Upper lobe of left lung (tissue), 6 donors: ENCODE data around the gene GMPPA. TPM values are rescaled to one million over a fixed set of nuclear protein-coding genes. Genes with fewer than 3 reads are reported as not detected.

Experiments used
- ATAC-seq, 2 donors: fragments of 200-7000 bp; cut with Tn5 transposase; one replicate each; pipeline ENCODE4 v1.9.1; 2022; ENCODE audit warnings: mild to moderate bottlenecking in 2 of 2, moderate library complexity in 2 of 2; ENCODE audit not compliant: low FRiP score in 2 of 2
- DNase-seq, 2 donors: peaks; one replicate each; pipeline ENCODE4 v3.0.0-alpha.2; 2019 to 2020
- H3K27ac ChIP-seq, 4 donors: fragments of 200-600 bp; sonication (generic); one replicate each; pipeline ENCODE4 v1.5.1; 2016 to 2019
- H3K27me3 ChIP-seq, 4 donors: fragments of 200-600 bp; sonication (generic); one replicate each; pipeline ENCODE4 v1.5.1; 2017 to 2019
- H3K36me3 ChIP-seq, 4 donors: fragments of 200-600 bp; sonication (generic); one replicate each; pipeline ENCODE4 v1.5.1; 2016 to 2019
- H3K4me1 ChIP-seq, 4 donors: fragments of 200-600 bp; sonication (generic); one replicate each; pipeline ENCODE4 v1.5.1; 2018 to 2019
- H3K4me3 ChIP-seq, 4 donors: fragments of 200-600 bp; sonication (generic); one replicate each; pipeline ENCODE4 v1.5.1; 2017 to 2019; ENCODE audit warnings: mild to moderate bottlenecking in 2 of 4, moderate library complexity in 1 of 4
- H3K9me3 ChIP-seq, 4 donors: fragments of 200-600 bp; sonication (generic); one replicate each; pipeline ENCODE4 v1.5.1; 2018 to 2019
- CTCF ChIP-seq, 6 experiments: fragments of 450-650 bp in 4 of 6; fragments of 200-600 bp in 2 of 6; sonication (generic) in 2 of 6; IDR thresholded peaks; one replicate each; pipeline ENCODE4 v1.5.1; 2016 to 2019; ENCODE audit warnings: antibody characterized with exemption in 6 of 6
- EP300 ChIP-seq, 4 donors: sonication (generic); formaldehyde crosslinking; IDR thresholded peaks; one replicate each; pipeline ENCODE4 v1.5.1; 2017; ENCODE audit warnings: antibody characterized with exemption in 4 of 4, control low read depth in 2 of 4
- POLR2A ChIP-seq, 4 donors: fragments of 450-650 bp; IDR thresholded peaks; one replicate each; pipeline ENCODE4 v1.5.1; 2016 to 2017; ENCODE audit warnings: antibody characterized with exemption in 4 of 4, mild to moderate bottlenecking in 2 of 4
- POLR2AphosphoS5 ChIP-seq, 2 donors: sonication (generic); formaldehyde crosslinking; IDR thresholded peaks; one replicate each; pipeline ENCODE4 v1.5.1; 2017; ENCODE audit warnings: antibody characterized with exemption in 2 of 2
- WGBS, 2 donors: methylation state at CpG; one replicate each; pipeline ENCODE4 v1.1.5; 2017 to 2018; 5-methylcytosine and 5-hydroxymethylcytosine counted together
- total RNA-seq, 6 donors: library from RNA; depleted of rRNA in 4 of 6; stranded (reverse); fragments of >200 nt in 4 of 6; gene quantifications; one replicate each; pipeline versions ENCODE4 v1.1.0 to v1.2.1, GENCODE V29; 2016 to 2021
- donor health status: DM: no; HTN: no; CAD: no; lungs with moderate emphysema.
- donor health status: DM: no; HTN: yes; CAD: no; lungs with severe emphysema.

GMPPA gene
- total RNA-seq, 6 donors from 2014 or later: 20.8 to 38.5 (median 24.9) TPM

- Histone ChIP-seq H3K4me3 (peak overlapping the region in 3 of 4 donors; percentile 68 to 75 (median 74)), H3K9me3 (no peaks in the 10 kb centered on the region), H3K4me1 (peaks cover 19 to 30% (median 30%) of the 10 kb centered on the region in 4 donors), H3K36me3 (peaks cover 0 to 4% (median 2%) of the 10 kb centered on the region in 4 donors), H3K27ac (peak overlapping the region in 1 of 4 donors; percentile 94), H3K27me3 (peaks cover 0 to 27% (median 15%) of the 10 kb centered on the region in 4 donors)
- peak in 1 of 2 donors; percentile 87 for DNase-seq
- TF ChIP-seq EP300 (IDR thresholded peaks at IDR 0.05) (no peak), POLR2AphosphoS5 (IDR thresholded peaks at IDR 0.05) (no peak), POLR2A (IDR thresholded peaks at IDR 0.05) (no peak), CTCF (IDR thresholded peaks at IDR 0.05) (no peak)
- no peak for ATAC-seq
- WGBS, 2 donors: 3 to 9% methylated on average over 36 to 51 of the region's 61 CpGs
Measured at GRCh38 chr2:219496825-219497494, 1.7 kb upstream of the GMPPA start.

- DNase-seq (peak; percentile 95), ATAC-seq (peak; percentile 90 to 92)
- peaks cover 0 to 26% (median 15%) of the 10 kb centered on the region in 4 donors for H3K27me3 ChIP-seq
- H3K4me1 ChIP-seq: peaks cover 19 to 30% (median 30%) of the 10 kb centered on the region in 4 donors
- peak overlapping the region; percentile 84 to 95 (median 94) for H3K27ac ChIP-seq
- TF ChIP-seq POLR2AphosphoS5 (IDR thresholded peaks at IDR 0.05): peak; percentile 85 to 95
- no peak for TF ChIP-seq EP300 (IDR thresholded peaks at IDR 0.05)
- TF ChIP-seq POLR2A (IDR thresholded peaks at IDR 0.05): peak; percentile 5 to 77 (median 63)
- no peaks in the 10 kb centered on the region for H3K9me3 ChIP-seq
- H3K36me3 ChIP-seq: peaks cover 0 to 11% (median 5%) of the 10 kb centered on the region in 4 donors
- peak overlapping the region; percentile 46 to 75 (median 71) for H3K4me3 ChIP-seq
- WGBS, 2 donors: 1 to 9% methylated on average over 10 to 40 of the region's 59 CpGs
Measured at GRCh38 chr2:219497495-219498279, 1.0 kb upstream of the GMPPA start.

GRCh38 chr2:219499058-219499307, 292 bp downstream of the GMPPA start:
- Histone ChIP-seq H3K4me3 (peak overlapping the region; percentile 68 to 77 (median 74)), H3K27me3 (peaks cover 0 to 23% (median 12%) of the 10 kb centered on the region in 4 donors), H3K4me1 (peaks cover 19 to 30% (median 30%) of the 10 kb centered on the region in 4 donors), H3K9me3 (no peaks in the 10 kb centered on the region), H3K27ac (peak overlapping the region; percentile 84 to 95 (median 94)), H3K36me3 (peaks cover 3 to 21% (median 13%) of the 10 kb centered on the region in 4 donors)
- TF ChIP-seq POLR2AphosphoS5 (IDR thresholded peaks at IDR 0.05): no peak
- no peak for TF ChIP-seq CTCF (IDR thresholded peaks at IDR 0.05)
- TF ChIP-seq EP300 (IDR thresholded peaks at IDR 0.05): no peak
- no peak for TF ChIP-seq POLR2A (IDR thresholded peaks at IDR 0.05)
- WGBS, 2 donors: 0 to 3% methylated on average over 3 of the region's 3 CpGs
- DNase-seq (no peak), ATAC-seq (no peak)

- Histone ChIP-seq H3K27ac (no peak overlapping the region), H3K36me3 (peaks cover 8 to 27% (median 19%) of the 10 kb centered on the region in 4 donors), H3K4me3 (peak overlapping the region in 3 of 4 donors; percentile 68 to 75 (median 74)), H3K27me3 (peaks cover 0 to 23% (median 12%) of the 10 kb centered on the region in 4 donors), H3K9me3 (no peaks in the 10 kb centered on the region), H3K4me1 (peaks cover 19 to 30% (median 30%) of the 10 kb centered on the region in 4 donors)
- no peak for DNase-seq
- 70 to 78% methylated on average over 1 of the region's 1 CpG for WGBS, 2 donors
- ATAC-seq: no peak
- TF ChIP-seq POLR2A (IDR thresholded peaks at IDR 0.05): no peak
- no peak for TF ChIP-seq CTCF (IDR thresholded peaks at IDR 0.05)
Measured at GRCh38 chr2:219499555-219499954, 864 bp downstream of the GMPPA start.

GRCh38 chr2:219500135-219500534, 1.4 kb downstream of the GMPPA start:
- Histone ChIP-seq H3K9me3 (no peaks in the 10 kb centered on the region), H3K27ac (no peak overlapping the region), H3K36me3 (peaks cover 8 to 33% (median 24%) of the 10 kb centered on the region in 4 donors), H3K4me3 (no peak overlapping the region), H3K27me3 (peaks cover 0 to 21% (median 11%) of the 10 kb centered on the region in 4 donors), H3K4me1 (peaks cover 19 to 30% (median 30%) of the 10 kb centered on the region in 4 donors)
- DNase-seq: no peak
- WGBS, 2 donors: 94 to 98% methylated on average over 2 of the region's 2 CpGs
- ATAC-seq: no peak
- TF ChIP-seq POLR2AphosphoS5 (IDR thresholded peaks at IDR 0.05): no peak
- TF ChIP-seq EP300 (IDR thresholded peaks at IDR 0.05): no peak
- TF ChIP-seq CTCF (IDR thresholded peaks at IDR 0.05): no peak
- no peak for TF ChIP-seq POLR2A (IDR thresholded peaks at IDR 0.05)
